ENCODE data around the gene PTCD1. TPM values are rescaled to one million over a fixed set of nuclear protein-coding genes. Genes with fewer than 3 reads are reported as not detected.

PTCD1 gene
- total and polyA plus RNA-seq, 9 of the 15 experiments (the other 6 are each of a cell fraction or from before 2014, with no cell fraction given), result 0.46 to 17.1 (median 6.2) TPM

- FAIRE-seq, result no peak
- POLR2A ChIA-PET, result interaction anchor here (0.6 to 1.2 kb wide), 4 partner anchors 13 to 172 kb away, joined by 3 read pairs; no protein-coding TSS in a partner anchor
Observed at GRCh38 chr7:99385564-99385963, 53.0 kb downstream of the PTCD1 start.

More at GRCh38 chr7:99385564-99385963, 53.0 kb downstream of the PTCD1 start:
- WGBS (ENCODE audit: insufficient coverage, low coverage, missing lambda C conversion rate), result 92% methylated on average over 8 of the region's 8 CpGs
- in situ Hi-C loops (cut with MboI) (no loop called here), intact Hi-C loops (cut with micrococcal nuclease) (loop anchor here (5.0 kb wide), 2 partner anchors 58 to 243 kb away; partner anchors contain the start of genes ARPC1A and SMURF1)
- Histone ChIP-seq H3K4me3 (no peak overlapping the region), H3K9ac (ENCODE audit: insufficient read depth in 1 of 2, low read depth in 2 of 2, low read length in 2 of 2) (peak overlapping the region in 1 of 2 experiments; percentile 75; a peak in 2 of 4 replicates), H3K9me1 (ENCODE audit: control insufficient read depth, insufficient read depth, low read length) (peaks cover 6% of the 10 kb centered on the region), H4K20me1 (replicated peaks; ENCODE audit: control insufficient read depth, insufficient read depth, low read length) (peaks cover 21% of the 10 kb centered on the region), H3K27ac (ENCODE audit: extremely low read depth, low read depth, low read length) (no peak overlapping the region), H3K36me3 (ENCODE audit: control insufficient read depth, insufficient read depth, low read length) (peaks cover 79% of the 10 kb centered on the region; the same call in 2 of the 3 replicates), H3K4me1 (replicated peaks in 1 of 2; ENCODE audit: control insufficient read depth in 2 of 2, insufficient read depth in 2 of 2, low read length in 2 of 2) (peaks cover 7 to 35% of the 10 kb centered on the region in 2 experiments), H3K79me2 (ENCODE audit: control insufficient read depth, insufficient read depth, low read length) (peaks cover 40% of the 10 kb centered on the region), H3K4me2 (ENCODE audit: insufficient read depth, low read length) (no peak overlapping the region), H3K27me3 (ENCODE audit: control insufficient read depth in 2 of 2, insufficient read depth in 2 of 2, low read length in 2 of 2) (no peaks in the 10 kb centered on the region), H3K9me3 (replicated peaks; ENCODE audit: control insufficient read depth, insufficient read depth, low read depth, low read length) (no peaks in the 10 kb centered on the region), H2AFZ (ENCODE audit: low read depth, low read length) (no peak overlapping the region)
- CTCF ChIA-PET (ENCODE audit: low intra/inter-chr PET ratio), result interaction anchor here (2.3 kb wide), 1 partner anchor 21 kb away, joined by 18 read pairs; no protein-coding TSS in a partner anchor
- ATAC-seq (no peak), DNase-seq (ENCODE audit: extremely low read depth in 1 of 4, low spot score in 3 of 4) (no peak)
- no TSS peak for BruUV-seq (replicated peaks)
- TF ChIP-seq MAX (CRISPR knock-in tag; IDR thresholded peaks at IDR 0.05) (no peak), SUPT5H (IDR thresholded peaks at IDR 0.05) (peak; percentile 24; the same call in 1 of the 2 replicates), GTF2A2 (tag; IDR thresholded peaks at IDR 0.05) (no peak), ILF3 (IDR thresholded peaks at IDR 0.05; ENCODE audit: borderline replicate concordance) (no peak), POLR2A (conservative IDR thresholded peaks at IDR 0.05) (0 out of 2 replicates have a peak, but pooled peaks have one; percentile 33), POLR2G (IDR thresholded peaks at IDR 0.05; ENCODE audit: low read depth, low read length) (peak; percentile 54; the same call in 1 of the 2 replicates), POLR3A (IDR thresholded peaks at IDR 0.05; ENCODE audit: borderline replicate concordance, extremely low read depth, insufficient read depth, insufficient read length) (no peak), JUND (IDR thresholded peaks at IDR 0.05; ENCODE audit: borderline replicate concordance, low read depth, low read length) (no peak), JUND (tag; IDR thresholded peaks at IDR 0.05; ENCODE audit: borderline replicate concordance, low read depth, low read length) (no peak), CEBPZ (IDR thresholded peaks at IDR 0.05; ENCODE audit: borderline replicate concordance, low read depth, low read length) (no peak)
